Measurements from ENCODE around the gene CFAP107. TPM values are rescaled to one million over a fixed set of nuclear protein-coding genes. Genes with fewer than 3 reads are reported as not detected.

Gene CFAP107
- polyA plus RNA-seq, 1 donor from 2014 or later = not detected

- H3K9me3 ChIP-seq (ENCODE audit: low read length) = no peaks in the 10 kb centered on the region
- H3K4me3 ChIP-seq (ENCODE audit: low read length) = no peak overlapping the region
- H3K36me3 ChIP-seq (ENCODE audit: insufficient read depth, low read length) = no peaks in the 10 kb centered on the region
- H3K27me3 ChIP-seq (ENCODE audit: insufficient read depth, low read depth, low read length) = no peaks in the 10 kb centered on the region
- H2AFZ ChIP-seq (ENCODE audit: low read depth, low read length) = no peak overlapping the region
- no peaks in the 10 kb centered on the region for H4K20me1 ChIP-seq (ENCODE audit: insufficient read depth)
- H3K27ac ChIP-seq (ENCODE audit: low read length) = no peak overlapping the region
- no peaks in the 10 kb centered on the region for H3K9me2 ChIP-seq (ENCODE audit: insufficient read depth, low read length)
- no peak overlapping the region for H3K9ac ChIP-seq (ENCODE audit: low read length)
- no peaks in the 10 kb centered on the region for H3F3A ChIP-seq (ENCODE audit: insufficient read depth, low read length, poor library complexity, severe bottlenecking)
- TF ChIP-seq RAD21 (conservative IDR thresholded peaks at IDR 0.05) (no peak), REST (IDR thresholded peaks at IDR 0.05; ENCODE audit: borderline replicate concordance) (no peak), SMC3 (conservative IDR thresholded peaks at IDR 0.05; ENCODE audit: poor library complexity) (no peak), EZH2 (IDR thresholded peaks at IDR 0.05; ENCODE audit: borderline replicate concordance, insufficient read depth, low read length, poor library complexity, severe bottlenecking) (no peak), POLR2AphosphoS5 (IDR thresholded peaks at IDR 0.05) (no peak), EP300 (conservative IDR thresholded peaks at IDR 0.05; ENCODE audit: poor library complexity, severe bottlenecking) (no peak), CTCF (IDR thresholded peaks at IDR 0.05; ENCODE audit: poor library complexity, severe bottlenecking) (no peak), MXI1 (conservative IDR thresholded peaks at IDR 0.05; ENCODE audit: poor library complexity, severe bottlenecking) (no peak), TAF1 (IDR thresholded peaks at IDR 0.05; ENCODE audit: low read depth) (no peak)
- no peaks in the 10 kb centered on the region for H3K79me2 ChIP-seq (replicated peaks; ENCODE audit: insufficient read depth, low read length)
- H3K4me2 ChIP-seq (ENCODE audit: low read length) = no peak overlapping the region
These were observed 18.0 kb downstream of the CFAP107 start for GRCh38 chr1:12764016-12764415.

- Histone ChIP-seq H3K9ac (ENCODE audit: low read length) (no peak overlapping the region), H3K79me2 (replicated peaks; ENCODE audit: insufficient read depth, low read length) (no peaks in the 10 kb centered on the region), H4K20me1 (ENCODE audit: insufficient read depth) (no peaks in the 10 kb centered on the region), H2AFZ (ENCODE audit: low read depth, low read length) (no peak overlapping the region), H3K4me2 (ENCODE audit: low read length) (no peak overlapping the region), H3K4me3 (ENCODE audit: low read length) (no peak overlapping the region), H3K36me3 (ENCODE audit: insufficient read depth, low read length) (no peaks in the 10 kb centered on the region), H3K9me2 (ENCODE audit: insufficient read depth, low read length) (no peaks in the 10 kb centered on the region), H3K27me3 (ENCODE audit: insufficient read depth, low read depth, low read length) (no peaks in the 10 kb centered on the region), H3K9me3 (ENCODE audit: low read length) (no peaks in the 10 kb centered on the region), H3K27ac (ENCODE audit: low read length) (no peak overlapping the region), H3F3A (ENCODE audit: insufficient read depth, low read length, poor library complexity, severe bottlenecking) (no peaks in the 10 kb centered on the region)
- TF ChIP-seq SMC3 (conservative IDR thresholded peaks at IDR 0.05; ENCODE audit: poor library complexity) (no peak), TAF1 (IDR thresholded peaks at IDR 0.05; ENCODE audit: low read depth) (no peak), EZH2 (IDR thresholded peaks at IDR 0.05; ENCODE audit: borderline replicate concordance, insufficient read depth, low read length, poor library complexity, severe bottlenecking) (no peak), RAD21 (conservative IDR thresholded peaks at IDR 0.05) (no peak)
These were observed 23.0 kb downstream of the CFAP107 start for GRCh38 chr1:12769031-12769430.

Data from neural cell (in vitro differentiated cells).